Cerebellar cortex (tissue), 1 donor: ENCODE measurements around the gene MCRIP2.

ENCODE experiments used
- DNase-seq: peaks from one replicate; pipeline ENCODE4 v3.0.0-alpha.2; 2015; ENCODE audit warnings: low spot score

The MCRIP2 gene

GRCh38 chr16:616733-617586, 24.7 kb upstream of the MCRIP2 start:
- DNase-seq: no peak

GRCh38 chr16:617855-618254, 23.8 kb upstream of the MCRIP2 start:
- DNase-seq: no peak

GRCh38 chr16:619476-620100, 22.0 kb upstream of the MCRIP2 start:
- peak; percentile 90 for DNase-seq

GRCh38 chr16:620700-621525, 20.7 kb upstream of the MCRIP2 start:
- DNase-seq: no peak

- DNase-seq: peak; percentile 82
These were observed 20.0 kb upstream of the MCRIP2 start for GRCh38 chr16:621526-622105.

- no peak for DNase-seq
These were observed 18.7 kb upstream of the MCRIP2 start for GRCh38 chr16:622920-623280.

- peak; percentile 57 for DNase-seq
These were observed 17.0 kb upstream of the MCRIP2 start for GRCh38 chr16:624526-625070.

- no peak for DNase-seq
These were observed 16.3 kb upstream of the MCRIP2 start for GRCh38 chr16:625117-625976.

- no peak for DNase-seq
These were observed 15.5 kb upstream of the MCRIP2 start for GRCh38 chr16:625977-626765.

GRCh38 chr16:626787-627453, 14.7 kb upstream of the MCRIP2 start:
- no peak for DNase-seq

- DNase-seq: no peak
These were observed 14.0 kb upstream of the MCRIP2 start for GRCh38 chr16:627454-628239.

- no peak for DNase-seq
These were observed 13.1 kb upstream of the MCRIP2 start for GRCh38 chr16:628321-629061.

- peak; percentile 82 for DNase-seq
These were observed 12.3 kb upstream of the MCRIP2 start for GRCh38 chr16:629185-629832.

GRCh38 chr16:629833-630248, 11.8 kb upstream of the MCRIP2 start:
- DNase-seq: no peak

- DNase-seq: no peak
These were observed 11.3 kb upstream of the MCRIP2 start for GRCh38 chr16:630249-630814.

- DNase-seq: peak; percentile 65
These were observed 10.7 kb upstream of the MCRIP2 start, which contains the start of gene WFIKKN1 for GRCh38 chr16:630815-631405. Gene WFIKKN1, plus strand, starts transcription at chr16:630985. Its CDS starts 269 bp downstream, at chr16:631254.
